Coronary artery (tissue), 2 donors: ENCODE measurements around the gene NIT1.

Source experiments
- DNase-seq: peaks from one replicate; pipeline ENCODE4 v3.0.0-alpha.2; 2017; ENCODE audit warnings: low spot score
- H3K27ac ChIP-seq, 2 donors: fragments of 200-600 bp; sonication (generic); one replicate each; pipeline ENCODE4 v1.5.1; 2016 to 2019
- H3K4me3 ChIP-seq: fragments of 200-600 bp; sonication (generic); 2 replicates; pipeline ENCODE4 v1.5.1; 2016; ENCODE audit warnings: mild to moderate bottlenecking, moderate library complexity
- CTCF ChIP-seq: fragments of 200-600 bp; sonication (generic); IDR thresholded peaks from one replicate; pipeline ENCODE4 v1.5.1; 2019; ENCODE audit warnings: antibody characterized with exemption

Gene NIT1

DNA sequence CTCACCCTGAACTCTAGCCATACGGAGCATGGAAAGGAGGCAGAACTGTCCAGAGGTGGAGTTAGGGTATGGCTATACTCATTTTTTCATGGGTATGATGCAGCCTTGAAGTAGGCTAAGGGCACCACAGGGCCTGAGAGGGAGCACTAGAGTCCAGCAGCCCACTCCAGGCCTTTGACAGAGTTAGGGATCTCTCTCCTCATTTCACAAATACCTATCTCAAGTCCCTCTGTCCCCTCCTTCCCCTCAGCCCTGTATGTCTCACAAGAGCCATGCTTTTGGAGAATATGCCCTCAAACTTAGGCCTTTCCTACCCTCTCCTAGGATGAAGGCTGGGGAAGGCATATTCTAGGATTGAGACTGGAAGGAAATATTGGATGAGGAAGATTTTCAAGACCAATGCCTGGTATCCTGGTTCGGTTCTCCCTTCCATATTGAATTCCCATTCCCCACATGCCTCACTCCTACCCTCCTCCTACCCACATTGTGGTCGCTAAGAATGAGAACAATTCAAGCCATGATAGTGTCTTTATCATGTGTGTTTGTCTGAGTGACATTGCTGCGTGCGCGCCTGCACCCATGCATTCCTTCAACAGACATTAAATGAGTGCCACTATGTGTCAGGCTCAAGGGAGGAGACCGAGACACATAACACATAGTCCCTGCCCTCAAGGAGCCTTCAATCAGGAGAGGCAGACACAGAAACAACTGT is 26.0 kb upstream of the NIT1 start:
- H3K27ac ChIP-seq, result no peak overlapping the region
- DNase-seq, result no peak
- H3K4me3 ChIP-seq, result no peak overlapping the region
- no peak for TF ChIP-seq CTCF

DNA sequence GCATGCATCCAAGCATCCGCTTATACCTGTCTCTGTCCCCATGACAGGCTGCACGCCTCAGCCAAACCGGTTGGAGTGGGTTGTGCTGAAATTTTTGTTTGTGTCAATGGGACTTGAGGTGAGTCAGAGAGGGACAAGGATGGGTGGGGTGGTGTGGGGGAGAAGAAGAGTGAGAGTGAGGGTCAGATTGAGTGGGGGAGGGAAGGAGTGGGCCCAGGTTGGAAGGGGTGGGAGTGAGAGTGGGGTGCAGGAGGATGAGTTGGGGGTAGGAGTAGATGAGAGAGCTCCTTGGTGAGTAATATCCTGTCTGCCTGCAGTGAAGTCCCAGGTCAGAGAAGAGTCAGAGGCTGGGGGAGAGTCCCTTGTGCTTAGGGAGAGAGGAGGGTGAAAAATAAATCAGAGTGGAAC is 25.3 kb upstream of the NIT1 start:
- no peak for TF ChIP-seq CTCF
- H3K27ac ChIP-seq, result no peak overlapping the region
- DNase-seq, result no peak
- no peak overlapping the region for H3K4me3 ChIP-seq

DNA sequence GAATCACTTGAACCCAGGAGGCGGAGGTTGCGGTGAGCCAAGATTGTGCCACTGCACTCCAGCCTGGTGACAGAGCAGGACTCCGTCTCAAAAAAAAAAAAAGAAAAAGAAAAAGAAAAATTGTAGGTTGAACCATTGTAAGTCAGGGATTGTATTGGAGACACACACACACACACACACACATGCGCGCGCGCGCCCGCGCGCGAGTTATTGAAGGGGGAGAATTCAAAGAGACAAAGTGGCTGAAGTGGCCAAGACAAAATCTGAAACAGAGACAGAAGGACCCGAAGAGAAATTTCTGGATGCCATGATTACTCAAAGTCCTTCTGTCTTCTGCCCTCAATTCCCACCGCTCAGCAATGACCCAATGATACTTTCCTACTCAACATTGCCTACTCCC is 23.4 kb upstream of the NIT1 start:
- DNase-seq, result no peak
- Histone ChIP-seq H3K4me3 (no peak overlapping the region), H3K27ac (no peak overlapping the region)
- TF ChIP-seq CTCF, result no peak

DNA sequence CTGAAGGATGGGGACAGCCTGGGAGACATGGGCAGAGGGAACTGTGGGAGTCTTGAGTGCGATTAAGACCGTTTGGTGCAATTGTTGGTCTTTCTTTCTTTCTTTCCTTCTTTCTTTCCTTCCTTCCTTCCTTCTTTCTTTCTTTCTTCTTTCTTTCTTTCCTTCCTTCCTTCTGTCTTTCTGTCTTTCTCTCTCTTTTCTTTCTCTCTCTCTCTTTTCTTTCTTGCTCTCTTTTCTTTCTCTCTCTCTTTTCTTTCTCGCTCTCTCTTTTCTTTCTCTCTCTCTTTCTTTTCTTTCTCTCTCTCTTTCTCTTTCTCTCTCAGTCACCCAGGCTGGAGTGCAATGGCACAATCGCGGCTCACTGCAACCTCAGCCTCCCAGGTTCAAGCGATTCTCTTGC is 22.7 kb upstream of the NIT1 start:
- TF ChIP-seq CTCF, result no peak
- H3K27ac ChIP-seq, result no peak overlapping the region

GRCh38 chr1:161096015-161096414 is 21.9 kb upstream of the NIT1 start:
- TF ChIP-seq CTCF, result no peak
- Histone ChIP-seq H3K4me3 (no peak overlapping the region), H3K27ac (peak overlapping the region in 1 of 2 donors; percentile 13)
- DNase-seq, result no peak

More for the DNA sequence above, 22.7 kb upstream of the NIT1 start:
- no peak for DNase-seq
- H3K4me3 ChIP-seq, result no peak overlapping the region

- peak overlapping the region in 1 of 2 donors; percentile 52 for H3K27ac ChIP-seq
- DNase-seq, result no peak
- no peak overlapping the region for H3K4me3 ChIP-seq
- no peak for TF ChIP-seq CTCF
These were observed 21.4 kb upstream of the NIT1 start for GRCh38 chr1:161096530-161096929.

DNA sequence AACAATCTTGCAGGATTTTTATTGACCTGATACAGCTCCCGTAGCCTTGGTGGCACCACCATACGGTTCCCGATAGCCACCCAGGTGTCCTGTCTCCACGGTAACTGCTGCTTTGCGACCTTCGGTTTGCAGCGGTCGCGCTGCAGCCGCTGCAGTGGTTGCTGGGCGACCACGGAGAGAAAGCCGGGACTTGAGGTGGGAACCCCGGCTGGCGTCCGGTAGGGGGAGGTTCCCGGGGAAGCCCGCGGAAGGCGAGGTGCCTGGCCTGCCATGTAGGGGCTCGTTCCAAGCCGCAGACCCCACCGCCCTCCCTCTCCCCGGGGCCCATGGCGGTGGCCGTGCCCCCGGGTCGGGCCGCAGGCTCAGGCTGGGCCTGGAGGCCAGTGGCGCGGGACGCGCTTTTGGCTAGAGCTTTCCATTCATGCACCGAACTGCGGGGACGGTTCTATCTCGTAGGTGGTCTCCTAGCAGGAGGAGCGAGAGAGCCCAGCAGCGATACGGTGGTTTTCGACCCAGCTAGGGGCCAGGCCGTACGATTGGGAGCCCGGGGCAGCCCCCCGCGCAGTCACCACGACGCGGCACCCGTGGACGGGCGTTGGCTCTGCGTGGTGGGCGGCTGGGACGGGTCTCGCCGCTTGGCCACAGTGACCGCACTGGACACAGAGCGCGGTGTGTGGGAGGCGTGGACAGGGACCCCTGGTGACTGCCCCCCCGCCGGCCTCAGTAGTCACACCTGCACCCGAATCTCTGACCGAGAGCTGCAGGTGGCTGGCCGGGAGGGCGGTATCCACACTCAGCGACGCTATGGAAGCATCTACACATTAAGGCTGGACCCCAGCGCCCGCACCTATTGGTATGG is 19.5 kb upstream of the NIT1 start, which contains the start of gene KLHDC9:
Gene KLHDC9, plus strand, starts transcription at position 152 of the 859 bp plus-strand sequence. Its CDS starts 175 bp downstream, at position 327.
- Histone ChIP-seq H3K4me3 (peak within 1 kb of the TSS; percentile 76), H3K27ac (peak within 1 kb of the TSS; percentile 69 to 78)
- no peak for DNase-seq
- no peak for TF ChIP-seq CTCF
